HFFc6 (cell line): ENCODE data around the gene DZIP1L. TPM values are rescaled to one million over a fixed set of nuclear protein-coding genes. Genes with fewer than 3 reads are reported as not detected.
A peak's percentile ranks its signal among the peaks of the same experiment; 100 is the strongest.

ENCODE experiments used
- DNase-seq: peaks from one replicate; pipeline ENCODE4 v3.0.0-alpha.2; 2018
- H3K27ac Mint-ChIP-seq: 2 replicates; pipeline ENCODE4 v1.8.0; 2020; ENCODE audit warnings: mild to moderate bottlenecking, mixed read lengths
- H3K27me3 Mint-ChIP-seq: 2 replicates; pipeline ENCODE4 v1.8.0; 2021; ENCODE audit warnings: mild to moderate bottlenecking, moderate library complexity, mixed read lengths; ENCODE audit not compliant: insufficient read depth
- H3K36me3 Mint-ChIP-seq: 2 replicates; pipeline ENCODE4 v1.8.0; 2021; ENCODE audit warnings: low read depth, mixed read lengths
- H3K4me1 Mint-ChIP-seq: 2 replicates; pipeline ENCODE4 v1.8.0; 2020; ENCODE audit warnings: low read depth, mixed read lengths
- H3K4me3 Mint-ChIP-seq: 2 replicates; pipeline ENCODE4 v1.8.0; 2020; ENCODE audit warnings: mild to moderate bottlenecking, moderate library complexity, mixed read lengths
- H3K9me3 Mint-ChIP-seq: 2 replicates; pipeline ENCODE4 v1.8.0; 2020; ENCODE audit warnings: mild to moderate bottlenecking, mixed read lengths
- total RNA-seq, 6 experiments: library from RNA; stranded (reverse); fragmentation: NEBNext Ultra II Directional; extraction: Animal tissue kit (Norgen Biotek cat#: 25700); gene quantifications; 2 replicates in 1 of 6; 3 replicates in 5 of 6; pipeline ENCODE4 v1.2.3, GENCODE V29; 2021
- TF ChIP-seq, protein P1 (sequence below): fragments of 200-600 bp; sonication (generic); IDR thresholded peaks from 2 replicates; pipeline ENCODE4 v1.5.0; 2021; ENCODE audit warnings: antibody characterized with exemption, mild to moderate bottlenecking

Gene DZIP1L
- total RNA-seq, 6 experiments from 2014 or later = 6.1 to 10.8 (median 8.8) TPM

DNA sequence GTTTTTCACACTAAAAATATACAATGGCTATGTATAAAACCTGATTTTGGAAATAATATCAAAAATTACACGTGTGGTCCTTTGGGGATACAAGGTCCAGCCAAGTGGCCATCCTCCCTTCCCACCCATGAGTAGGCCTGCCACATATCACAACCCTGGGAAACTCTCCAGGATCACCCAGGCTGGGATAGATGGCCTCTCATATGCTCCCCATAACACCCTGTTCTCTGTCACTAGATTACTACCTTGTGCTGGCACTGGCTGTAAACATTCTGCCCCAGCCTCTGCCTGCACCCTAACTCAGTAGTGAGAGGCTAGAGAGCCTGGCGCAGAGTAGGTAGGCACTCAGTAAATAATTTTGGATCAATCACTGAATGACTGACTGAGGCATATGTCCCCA lies 53.4 kb downstream of the DZIP1L start:
- no peaks in the 10 kb centered on the region for H3K27me3 Mint-ChIP-seq
- no peaks in the 10 kb centered on the region for H3K9me3 Mint-ChIP-seq
- H3K27ac Mint-ChIP-seq = peak overlapping the region; percentile 69; the same call in 1 of the 2 replicates
- H3K4me1 Mint-ChIP-seq = peaks cover 30% of the 10 kb centered on the region
- peaks cover 37% of the 10 kb centered on the region; the same call in 1 of the 2 replicates for H3K36me3 Mint-ChIP-seq
- no peak for DNase-seq
- TF ChIP-seq, protein P1, sequence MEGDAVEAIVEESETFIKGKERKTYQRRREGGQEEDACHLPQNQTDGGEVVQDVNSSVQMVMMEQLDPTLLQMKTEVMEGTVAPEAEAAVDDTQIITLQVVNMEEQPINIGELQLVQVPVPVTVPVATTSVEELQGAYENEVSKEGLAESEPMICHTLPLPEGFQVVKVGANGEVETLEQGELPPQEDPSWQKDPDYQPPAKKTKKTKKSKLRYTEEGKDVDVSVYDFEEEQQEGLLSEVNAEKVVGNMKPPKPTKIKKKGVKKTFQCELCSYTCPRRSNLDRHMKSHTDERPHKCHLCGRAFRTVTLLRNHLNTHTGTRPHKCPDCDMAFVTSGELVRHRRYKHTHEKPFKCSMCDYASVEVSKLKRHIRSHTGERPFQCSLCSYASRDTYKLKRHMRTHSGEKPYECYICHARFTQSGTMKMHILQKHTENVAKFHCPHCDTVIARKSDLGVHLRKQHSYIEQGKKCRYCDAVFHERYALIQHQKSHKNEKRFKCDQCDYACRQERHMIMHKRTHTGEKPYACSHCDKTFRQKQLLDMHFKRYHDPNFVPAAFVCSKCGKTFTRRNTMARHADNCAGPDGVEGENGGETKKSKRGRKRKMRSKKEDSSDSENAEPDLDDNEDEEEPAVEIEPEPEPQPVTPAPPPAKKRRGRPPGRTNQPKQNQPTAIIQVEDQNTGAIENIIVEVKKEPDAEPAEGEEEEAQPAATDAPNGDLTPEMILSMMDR = no peak
- H3K4me3 Mint-ChIP-seq = no peak overlapping the region

DNA sequence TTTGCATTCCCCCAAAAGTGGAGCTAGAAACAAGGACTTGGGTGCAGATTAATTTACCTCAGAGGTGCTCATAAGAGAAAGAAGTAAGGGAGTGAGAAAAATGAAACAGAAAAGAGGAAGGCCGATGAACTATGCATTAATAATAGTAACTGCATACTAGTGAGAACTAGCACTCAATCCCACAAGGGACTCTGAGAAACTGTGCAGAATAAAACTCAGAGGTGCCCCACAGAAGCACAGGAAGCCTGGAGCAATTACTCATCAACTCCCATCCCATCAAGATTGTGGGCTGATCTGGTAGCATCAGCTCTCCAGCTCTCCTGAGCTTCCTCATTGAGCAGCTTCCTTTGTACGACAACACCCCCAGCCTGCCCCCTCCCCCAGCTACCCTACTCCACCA lies 54.6 kb downstream of the DZIP1L start:
- peaks cover 30% of the 10 kb centered on the region for H3K4me1 Mint-ChIP-seq

DNA sequence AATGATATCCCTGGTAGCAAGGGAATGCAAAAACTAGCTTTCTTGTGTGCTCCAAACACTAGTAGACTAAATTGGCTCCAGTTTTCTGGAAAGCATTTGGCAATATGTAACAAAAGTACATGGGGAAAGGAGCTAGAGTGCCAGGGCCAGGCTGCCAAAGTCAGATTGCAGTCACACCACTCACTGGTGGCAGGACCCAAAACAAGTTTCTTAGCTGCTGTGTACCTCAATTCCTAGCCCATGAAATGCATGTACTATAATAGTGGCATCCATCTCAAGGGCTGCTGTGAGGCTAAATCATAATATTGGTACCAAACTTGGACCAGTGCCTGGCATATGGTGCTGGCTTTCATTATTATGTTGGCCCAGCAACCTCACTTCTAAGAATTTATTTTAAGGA lies 56.1 kb downstream of the DZIP1L start:
- TF ChIP-seq, protein P1 = no peak
- Mint-ChIP-seq H3K27ac (no peak overlapping the region), H3K36me3 (peaks cover 23% of the 10 kb centered on the region; the same call in 1 of the 2 replicates), H3K27me3 (no peaks in the 10 kb centered on the region), H3K4me3 (no peak overlapping the region), H3K4me1 (peaks cover 30% of the 10 kb centered on the region), H3K9me3 (no peaks in the 10 kb centered on the region)
- DNase-seq = no peak

More for the DNA sequence above, 54.6 kb downstream of the DZIP1L start:
- H3K36me3 Mint-ChIP-seq = peaks cover 30% of the 10 kb centered on the region; the same call in 1 of the 2 replicates
- no peaks in the 10 kb centered on the region for H3K27me3 Mint-ChIP-seq
- DNase-seq = no peak
- H3K27ac Mint-ChIP-seq = peak overlapping the region; percentile 57
- no peak overlapping the region for H3K4me3 Mint-ChIP-seq
- H3K9me3 Mint-ChIP-seq = no peaks in the 10 kb centered on the region
- TF ChIP-seq, protein P1 = no peak

DNA sequence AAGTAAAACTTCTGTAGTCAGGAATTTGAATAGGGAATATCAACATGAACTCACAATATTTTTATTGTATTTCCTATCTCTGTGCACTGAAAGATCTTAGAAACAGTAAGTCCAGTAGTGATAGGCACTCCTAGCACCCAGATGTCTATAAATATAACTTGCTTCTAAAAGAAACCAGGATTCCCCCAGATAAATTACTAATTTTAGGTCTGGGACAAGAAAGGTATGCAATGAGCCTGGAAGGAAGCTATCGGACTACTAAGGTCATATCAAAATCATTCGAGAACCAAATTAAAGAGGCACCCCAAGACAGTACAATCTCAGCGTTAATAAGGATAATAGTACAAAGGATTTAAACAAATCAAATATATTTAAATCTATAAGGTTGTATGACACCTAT lies 58.0 kb downstream of the DZIP1L start:
- H3K4me3 Mint-ChIP-seq = no peak overlapping the region
- no peak for DNase-seq
- no peaks in the 10 kb centered on the region for H3K9me3 Mint-ChIP-seq
- peaks cover 12% of the 10 kb centered on the region; the same call in 1 of the 2 replicates for H3K36me3 Mint-ChIP-seq
- peaks cover 26% of the 10 kb centered on the region for H3K4me1 Mint-ChIP-seq
- no peak overlapping the region for H3K27ac Mint-ChIP-seq
- TF ChIP-seq, protein P1 = no peak
- H3K27me3 Mint-ChIP-seq = no peaks in the 10 kb centered on the region

DNA sequence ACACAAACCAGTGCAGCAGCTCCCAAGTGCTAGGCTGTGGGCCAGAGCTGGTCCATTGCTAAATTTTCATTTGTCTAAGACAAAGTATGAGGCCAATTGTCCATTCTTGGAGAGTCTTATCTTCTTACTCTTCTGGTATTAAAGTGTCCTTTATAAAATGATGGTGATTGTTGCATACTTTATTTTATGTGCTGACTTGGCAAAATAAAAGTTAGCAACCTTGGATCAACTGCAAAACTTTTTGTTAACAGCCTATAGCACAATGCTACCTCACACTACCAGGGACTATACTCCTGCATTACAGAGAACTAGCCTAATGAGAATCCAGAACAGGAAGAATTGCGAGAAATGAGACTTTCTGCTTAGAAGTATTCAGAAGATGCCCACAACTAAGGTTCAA lies 61.4 kb downstream of the DZIP1L start:
- Mint-ChIP-seq H3K36me3 (peaks cover 4% of the 10 kb centered on the region), H3K9me3 (no peaks in the 10 kb centered on the region), H3K27me3 (no peaks in the 10 kb centered on the region; the same call in 1 of the 2 replicates), H3K27ac (no peak overlapping the region), H3K4me1 (peaks cover 15% of the 10 kb centered on the region), H3K4me3 (no peak overlapping the region)
- no peak for DNase-seq
- TF ChIP-seq, protein P1 = no peak
